Kidney (tissue), 14 donors: ENCODE results near the gene KCNK13. TPM values are rescaled to one million over a fixed set of nuclear protein-coding genes. Genes with fewer than 3 reads are reported as not detected.
A peak's percentile ranks its signal among the peaks of the same experiment; 100 is the strongest.

Source experiments
- DNase-seq, 5 donors: peaks; one replicate each; pipeline ENCODE4 v3.0.0-alpha.2; 2013 to 2020
- FAIRE-seq: peaks from 2 replicates; lab custom pipeline; 2012; peaks lifted over from hg19 to GRCh38; lab: Jason Lieb, UNC
- H3K27ac ChIP-seq, 2 donors: one replicate each; pipeline ENCODE4 v1.7.0; 2013; ENCODE audit warnings: low read depth in 2 of 2, low read length in 2 of 2, inconsistent platforms in 1 of 2
- H3K27me3 ChIP-seq: one replicate; pipeline ENCODE4 v1.7.1; 2013; ENCODE audit warnings: low read length, inconsistent platforms; ENCODE audit not compliant: control insufficient read depth, insufficient read depth
- H3K36me3 ChIP-seq, 3 donors: one replicate each; pipeline versions ENCODE4 v1.7.0 to v1.7.1; 2013; ENCODE audit warnings: low read length in 3 of 3, control low read depth in 1 of 3, inconsistent platforms in 1 of 3; ENCODE audit not compliant: insufficient read depth in 3 of 3, control insufficient read depth in 2 of 3
- H3K4me1 ChIP-seq, 3 donors: one replicate each; pipeline versions ENCODE4 v1.7.0 to v1.7.1; 2013; ENCODE audit warnings: low read length in 3 of 3, inconsistent platforms in 1 of 3, low read depth in 1 of 3; ENCODE audit not compliant: control insufficient read depth in 2 of 3, insufficient read depth in 2 of 3
- H3K4me3 ChIP-seq, 3 donors: one replicate each; pipeline versions ENCODE4 v1.7.0 to v1.8.1; 2013; ENCODE audit warnings: low read length in 3 of 3, control low read depth in 1 of 3, inconsistent platforms in 1 of 3
- H3K9ac ChIP-seq, 3 donors: one replicate each; pipeline versions ENCODE4 v1.7.0 to v1.7.1; 2013; ENCODE audit warnings: low read length in 3 of 3, control low read depth in 1 of 3, inconsistent platforms in 1 of 3
- H3K9me3 ChIP-seq, 3 donors: one replicate each; pipeline versions ENCODE4 v1.7.0 to v1.7.1; 2013; ENCODE audit warnings: low read length in 3 of 3, control low read depth in 1 of 3, inconsistent platforms in 1 of 3; ENCODE audit not compliant: control insufficient read depth in 2 of 3, insufficient read depth in 1 of 3
- CTCF ChIP-seq: IDR thresholded peaks from 3 replicates; pipeline ENCODE4 v1.5.1; 2012; ENCODE audit warnings: mild to moderate bottlenecking, moderate library complexity, borderline replicate concordance; ENCODE audit not compliant: insufficient read depth; ENCODE audit errors: extremely low read depth
- intact Hi-C: fragments of 100-400 bp; cut with DNase I; formaldehyde crosslinking; loops from one replicate; pipeline ENCODE4 v1.11.1; 2022
- polyA plus RNA-seq: library from polyadenylated mRNA; stranded (reverse); fragments of 350-450 nt; fragmentation: Illumina TruSeq; extraction: RNeasy Lipid Tissue Mini Kit (QIAGEN cat#74804); gene quantifications from one replicate; pipeline ENCODE4 v1.2.3, GENCODE V29; 2014; ENCODE audit warnings: low read depth, low replicate concordance; ENCODE audit not compliant: insufficient read depth
- total RNA-seq: library from RNA; stranded (reverse); fragmentation: NEBNext Ultra II Directional; extraction: Animal tissue kit (Norgen Biotek cat#: 25700); gene quantifications from one replicate; pipeline ENCODE4 v1.2.1, GENCODE V29; 2021
- donor health status: control.
- donor health status: control.
- donor health status: control.
- donor health status: control.
- donor health status: control.
- donor health status: DM: yes; HTN: yes; CAD: no.
- donor health status: Normal renal cell carcinoma (clear cell type).

The KCNK13 gene
- total and polyA plus RNA-seq, 2 donors from 2014 or later = 1.4 to 6.3 TPM

- Histone ChIP-seq H3K27me3 (peaks cover 8% of the 10 kb centered on the region), H3K4me3 (peak overlapping the region in 2 of 3 donors; percentile 49 to 62), H3K9ac (no peak overlapping the region), H3K4me1 (peaks cover 0 to 14% (median 5%) of the 10 kb centered on the region in 3 donors), H3K27ac (no peak overlapping the region), H3K36me3 (no peaks in the 10 kb centered on the region), H3K9me3 (no peaks in the 10 kb centered on the region)
- FAIRE-seq (no peak), DNase-seq (peak; percentile 11 to 70 (median 16))
- TF ChIP-seq CTCF = no peak
- intact Hi-C loops = no loop called here
Measured at GRCh38 chr14:90060965-90061684, 669 bp upstream of the KCNK13 start.

GRCh38 chr14:90062127-90062794 lies 467 bp downstream of the KCNK13 start:
- no peak for FAIRE-seq
- H3K36me3 ChIP-seq = no peaks in the 10 kb centered on the region
- TF ChIP-seq CTCF = no peak
- intact Hi-C loops = no loop called here
- DNase-seq = peak in 4 of 5 donors; percentile 26 to 45 (median 36)
- H3K9me3 ChIP-seq = no peaks in the 10 kb centered on the region
- peaks cover 0 to 14% (median 5%) of the 10 kb centered on the region in 3 donors for H3K4me1 ChIP-seq
- peak overlapping the region in 1 of 3 donors; percentile 55 for H3K9ac ChIP-seq
- peaks cover 8% of the 10 kb centered on the region for H3K27me3 ChIP-seq
- H3K4me3 ChIP-seq = peak overlapping the region in 1 of 3 donors; percentile 48
- no peak overlapping the region for H3K27ac ChIP-seq

GRCh38 chr14:90062822-90063539 lies 1.2 kb downstream of the KCNK13 start:
- Histone ChIP-seq H3K9me3 (no peaks in the 10 kb centered on the region), H3K36me3 (no peaks in the 10 kb centered on the region), H3K9ac (peak overlapping the region in 1 of 3 donors; percentile 55), H3K4me1 (peaks cover 0 to 14% (median 5%) of the 10 kb centered on the region in 3 donors), H3K27me3 (peaks cover 8% of the 10 kb centered on the region), H3K4me3 (peak overlapping the region in 1 of 3 donors; percentile 48), H3K27ac (no peak overlapping the region)
- FAIRE-seq (no peak), DNase-seq (no peak)
- TF ChIP-seq CTCF = no peak
- intact Hi-C loops = no loop called here
